Esophagus muscularis mucosa (tissue), 4 donors: Measurements from ENCODE around the gene TMEM134. TPM values are rescaled to one million over a fixed set of nuclear protein-coding genes. Genes with fewer than 3 reads are reported as not detected.

Experiments
- DNase-seq: peaks from one replicate; pipeline ENCODE4 v3.0.0-alpha.2; 2017; ENCODE audit errors: extremely low spot score
- H3K27ac ChIP-seq, 4 donors: fragments of 200-600 bp; sonication (generic); replicated peaks in 1 of 4; 1 replicate in 3 of 4; 2 replicates in 1 of 4; pipeline ENCODE4 v1.5.1; 2016 to 2019; ENCODE audit warnings: mild to moderate bottlenecking in 1 of 4
- H3K27me3 ChIP-seq, 4 donors: fragments of 200-600 bp; sonication (generic); one replicate each; pipeline versions ENCODE4 v1.5.1 to v1.6.0; 2016 to 2019
- H3K36me3 ChIP-seq, 4 donors: fragments of 200-600 bp; sonication (generic); one replicate each; pipeline ENCODE4 v1.5.1; 2016 to 2019
- H3K4me1 ChIP-seq, 4 donors: fragments of 200-600 bp; sonication (generic); one replicate each; pipeline ENCODE4 v1.5.1; 2016 to 2019
- H3K4me3 ChIP-seq, 4 donors: fragments of 200-600 bp; sonication (generic); 1 replicate in 2 of 4; 2 replicates in 2 of 4; pipeline ENCODE4 v1.5.1; 2016 to 2019; ENCODE audit warnings: mild to moderate bottlenecking in 4 of 4, moderate library complexity in 1 of 4
- H3K9me3 ChIP-seq, 4 donors: fragments of 200-600 bp; sonication (generic); 1 replicate in 3 of 4; 2 replicates in 1 of 4; pipeline ENCODE4 v1.5.1; 2016 to 2019
- EP300 ChIP-seq: sonication (generic); formaldehyde crosslinking; IDR thresholded peaks from one replicate; pipeline ENCODE4 v1.6.1; 2017; ENCODE audit warnings: antibody characterized with exemption
- POLR2A ChIP-seq: fragments of 450-650 bp; IDR thresholded peaks from one replicate; pipeline ENCODE4 v1.6.1; 2017; ENCODE audit warnings: antibody characterized with exemption, moderate library complexity, mild to moderate bottlenecking, low read depth
- POLR2AphosphoS5 ChIP-seq, 2 donors: sonication (generic); formaldehyde crosslinking; IDR thresholded peaks; one replicate each; pipeline ENCODE4 v1.6.1; 2017; ENCODE audit warnings: antibody characterized with exemption in 2 of 2
- WGBS: methylation state at CpG from one replicate; pipeline ENCODE4 v1.1.5; 2018; 5-methylcytosine and 5-hydroxymethylcytosine counted together
- intact Hi-C: fragments of 100-400 bp; cut with DNase I; formaldehyde crosslinking; loops from one replicate; pipeline ENCODE4 v1.15.1; 2023
- total RNA-seq, 4 donors: library from RNA; depleted of rRNA; stranded (reverse); fragments of >200 nt; gene quantifications; one replicate each; pipeline versions ENCODE4 v1.1.0 to v1.2.1, GENCODE V29; 2016
- TF ChIP-seq, protein P1 (sequence below), 3 experiments: fragments of 200-600 bp in 2 of 3; fragments of 450-650 bp in 1 of 3; sonication (generic) in 2 of 3; IDR thresholded peaks; one replicate each; pipeline ENCODE4 v1.5.1; 2017 to 2019; ENCODE audit warnings: antibody characterized with exemption in 3 of 3, mild to moderate bottlenecking in 2 of 3, moderate library complexity in 1 of 3

Gene TMEM134
- total RNA-seq, 4 donors from 2014 or later = 36.1 to 48.7 (median 46.2) TPM

GRCh38 chr11:67455054-67455453 lies 14.0 kb downstream of the TMEM134 start, which contains the start of gene CABP4:
Gene CABP4 (plus strand): TSS chr11:67455354. CDS start chr11:67455424, 70 bp downstream.
- Histone ChIP-seq H3K36me3 (no peaks in the 10 kb centered on the region), H3K27me3 (no peaks in the 10 kb centered on the region), H3K4me1 (no peaks in the 10 kb centered on the region), H3K27ac (no peak within 1 kb of the TSS), H3K9me3 (no peaks in the 10 kb centered on the region), H3K4me3 (no peak within 1 kb of the TSS)
- TF ChIP-seq, protein P1, sequence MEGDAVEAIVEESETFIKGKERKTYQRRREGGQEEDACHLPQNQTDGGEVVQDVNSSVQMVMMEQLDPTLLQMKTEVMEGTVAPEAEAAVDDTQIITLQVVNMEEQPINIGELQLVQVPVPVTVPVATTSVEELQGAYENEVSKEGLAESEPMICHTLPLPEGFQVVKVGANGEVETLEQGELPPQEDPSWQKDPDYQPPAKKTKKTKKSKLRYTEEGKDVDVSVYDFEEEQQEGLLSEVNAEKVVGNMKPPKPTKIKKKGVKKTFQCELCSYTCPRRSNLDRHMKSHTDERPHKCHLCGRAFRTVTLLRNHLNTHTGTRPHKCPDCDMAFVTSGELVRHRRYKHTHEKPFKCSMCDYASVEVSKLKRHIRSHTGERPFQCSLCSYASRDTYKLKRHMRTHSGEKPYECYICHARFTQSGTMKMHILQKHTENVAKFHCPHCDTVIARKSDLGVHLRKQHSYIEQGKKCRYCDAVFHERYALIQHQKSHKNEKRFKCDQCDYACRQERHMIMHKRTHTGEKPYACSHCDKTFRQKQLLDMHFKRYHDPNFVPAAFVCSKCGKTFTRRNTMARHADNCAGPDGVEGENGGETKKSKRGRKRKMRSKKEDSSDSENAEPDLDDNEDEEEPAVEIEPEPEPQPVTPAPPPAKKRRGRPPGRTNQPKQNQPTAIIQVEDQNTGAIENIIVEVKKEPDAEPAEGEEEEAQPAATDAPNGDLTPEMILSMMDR (IDR thresholded peaks at IDR 0.05) = no peak
- TF ChIP-seq POLR2A (no peak), POLR2AphosphoS5 (IDR thresholded peaks at IDR 0.05) (no peak), EP300 (no peak)
- intact Hi-C loops = no loop called here
- 100% methylated on average over 2 of the region's 3 CpGs for WGBS
- DNase-seq = no peak

DNA sequence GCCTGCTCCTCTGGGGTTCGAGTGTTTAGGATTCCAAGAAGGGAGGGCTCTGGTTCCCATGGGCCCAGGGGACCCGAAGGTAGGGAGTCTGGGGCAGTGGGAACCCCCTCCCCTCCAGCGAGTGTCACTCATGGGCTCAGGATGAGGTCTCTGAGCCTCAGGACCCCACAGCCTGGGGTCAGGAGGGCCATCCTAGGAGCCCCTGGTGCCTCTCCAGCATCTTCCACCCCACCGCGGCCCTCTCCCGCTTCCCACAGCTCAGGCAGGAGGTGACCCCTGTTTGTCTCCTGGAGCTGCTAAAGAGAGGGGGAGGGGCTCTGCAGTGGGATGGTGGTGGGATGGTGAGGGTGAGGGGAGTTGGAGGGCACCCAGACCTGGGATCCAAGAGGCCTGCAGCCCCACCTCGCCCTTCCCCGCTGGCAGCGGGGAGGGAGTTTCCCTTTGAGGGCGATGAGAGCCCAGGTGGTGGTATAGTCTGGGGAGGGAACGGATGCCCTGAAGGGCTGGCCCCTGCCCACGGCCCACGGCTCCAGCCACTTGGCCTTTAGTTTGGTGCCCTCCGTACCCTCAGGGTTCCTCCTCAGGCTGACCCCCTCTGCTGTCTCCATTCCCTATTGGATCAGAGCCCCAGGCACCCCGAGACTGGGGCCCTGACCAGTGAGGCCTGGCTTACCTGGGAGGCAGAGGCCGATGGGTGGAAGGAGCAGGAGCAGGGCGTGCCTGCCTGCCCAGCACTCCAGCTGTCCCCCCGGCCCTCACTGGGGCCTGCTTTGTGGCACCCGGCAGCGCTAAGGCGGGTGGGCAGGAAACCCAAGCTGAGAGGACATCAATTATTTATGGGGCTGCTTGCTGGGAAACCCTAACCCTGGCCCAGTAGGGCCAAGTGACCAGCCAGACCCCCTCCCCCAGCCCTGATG lies 15.0 kb downstream of the TMEM134 start:
- WGBS = 92% methylated on average over 20 of the region's 21 CpGs
- no peak for DNase-seq

DNA sequence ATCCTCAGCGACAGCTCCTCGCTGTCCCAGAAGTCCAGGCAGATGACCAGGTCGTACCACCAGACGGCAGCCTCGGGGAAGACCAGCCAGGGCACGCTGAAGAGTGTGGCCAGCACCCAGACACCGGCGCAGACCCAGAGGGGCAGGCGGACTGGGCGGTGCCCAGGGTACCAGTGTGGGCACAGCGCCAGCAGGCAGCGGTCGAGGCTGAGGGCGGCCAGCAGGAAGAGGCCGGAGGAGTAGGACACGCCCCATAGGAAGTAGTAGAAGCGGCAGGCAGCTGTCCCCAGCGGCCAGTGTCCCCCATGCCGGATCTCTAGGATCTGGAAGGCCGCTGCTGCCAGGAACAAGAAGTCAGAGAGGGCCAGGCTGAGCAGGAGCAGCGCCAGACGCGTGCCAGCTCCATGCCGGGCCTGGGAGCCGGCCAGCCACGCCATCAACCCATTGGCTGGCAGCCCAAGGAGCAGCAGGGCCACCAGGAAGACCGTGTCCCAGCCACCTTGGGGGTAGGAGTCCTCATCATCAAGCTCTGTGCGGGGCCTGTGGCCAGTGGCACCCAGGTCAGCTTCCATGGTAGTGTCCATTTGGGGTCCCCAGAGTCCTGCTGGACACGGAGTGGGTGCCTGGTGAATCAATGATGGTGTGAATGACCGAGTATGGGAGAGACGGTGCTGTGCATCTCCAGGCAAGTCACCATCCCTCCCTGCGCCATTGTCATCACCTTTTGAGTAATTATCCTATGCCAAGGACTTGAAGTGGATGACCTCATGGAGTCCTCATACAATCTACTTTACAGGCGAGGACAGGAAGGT lies 16.7 kb downstream of the TMEM134 start, which contains the start of gene GPR152:
GPR152 (minus strand) TSS at position 589 of the 812 bp plus-strand sequence; CDS start at position 584, 5 bp downstream.
- H3K27me3 ChIP-seq = no peaks in the 10 kb centered on the region

More for the DNA sequence above, 15.0 kb downstream of the TMEM134 start:
- Histone ChIP-seq H3K36me3 (no peaks in the 10 kb centered on the region), H3K4me1 (no peaks in the 10 kb centered on the region), H3K27ac (no peak overlapping the region), H3K4me3 (no peak overlapping the region), H3K9me3 (no peaks in the 10 kb centered on the region), H3K27me3 (no peaks in the 10 kb centered on the region)
- TF ChIP-seq, protein P1 (IDR thresholded peaks at IDR 0.05) = no peak
- TF ChIP-seq POLR2A = no peak
- no peak for TF ChIP-seq POLR2AphosphoS5 (IDR thresholded peaks at IDR 0.05)
- TF ChIP-seq EP300 = no peak
- intact Hi-C loops = no loop called here

DNA sequence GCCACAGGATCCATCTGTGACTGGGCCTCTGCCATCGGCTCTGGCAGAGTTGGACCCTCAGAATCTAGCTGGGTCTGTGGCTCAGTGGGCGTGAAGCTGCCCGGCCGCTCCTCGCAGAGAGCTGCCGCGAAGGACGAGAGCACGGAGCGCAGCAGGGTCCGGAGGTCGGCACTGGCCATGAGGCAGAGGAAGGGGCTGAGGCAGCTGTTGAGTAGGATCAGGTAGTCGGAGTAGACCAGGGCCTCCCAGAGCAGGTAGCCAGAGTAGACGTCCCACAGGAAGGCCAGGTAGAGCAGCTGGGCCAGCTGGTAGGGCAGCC lies 17.4 kb downstream of the TMEM134 start:
- H3K9me3 ChIP-seq = no peaks in the 10 kb centered on the region
- H3K36me3 ChIP-seq = no peaks in the 10 kb centered on the region
- H3K27ac ChIP-seq = peak overlapping the region in 1 of 4 donors; percentile 40
- TF ChIP-seq, protein P1 (IDR thresholded peaks at IDR 0.05) = no peak
- TF ChIP-seq POLR2AphosphoS5 (IDR thresholded peaks at IDR 0.05) (no peak), EP300 (no peak)
- no peaks in the 10 kb centered on the region for H3K4me1 ChIP-seq
- intact Hi-C loops = no loop called here
- no peak for DNase-seq
- 96% methylated on average over 12 of the region's 14 CpGs for WGBS
- no peaks in the 10 kb centered on the region for H3K27me3 ChIP-seq
- H3K4me3 ChIP-seq = no peak overlapping the region

More for the DNA sequence above, 16.7 kb downstream of the TMEM134 start, which contains the start of gene GPR152:
- Histone ChIP-seq H3K27ac (peak within 1 kb of the TSS in 2 of 4 donors; percentile 40), H3K9me3 (no peaks in the 10 kb centered on the region), H3K36me3 (no peaks in the 10 kb centered on the region), H3K4me1 (no peaks in the 10 kb centered on the region), H3K4me3 (peak within 1 kb of the TSS in 1 of 4 donors; percentile 32)
- intact Hi-C loops = no loop called here
- no peak for TF ChIP-seq EP300
- TF ChIP-seq, protein P1 (IDR thresholded peaks at IDR 0.05) = no peak
- TF ChIP-seq POLR2AphosphoS5 (IDR thresholded peaks at IDR 0.05) = no peak
- no peak for TF ChIP-seq POLR2A
- DNase-seq = no peak
- WGBS = 80% methylated on average over 23 of the region's 33 CpGs
